K562 (cell line): Measurements from ENCODE around the gene MPZL3. TPM values are rescaled to one million over a fixed set of nuclear protein-coding genes. Genes with fewer than 3 reads are reported as not detected.
A peak's percentile ranks its signal among the peaks of the same experiment; 100 is the strongest.

Source experiments
- BCOR ChIP-seq: fragments of 450-650 bp; IDR thresholded peaks from 2 replicates; pipeline ENCODE4 v1.6.1; 2016
- ELF1 ChIP-seq: fragments of 200-800 bp; sonication (Bioruptor generic); IDR thresholded peaks from 2 replicates; pipeline ENCODE4 v1.6.1; 2016; ENCODE audit warnings: missing genetic modification characterization, missing compliant biosample characterization
- ETS2 ChIP-seq: IDR thresholded peaks from 2 replicates; pipeline ENCODE4 v1.6.1; 2016; ENCODE audit warnings: borderline replicate concordance, missing genetic modification characterization, mild to moderate bottlenecking, moderate library complexity, missing compliant biosample characterization; ENCODE audit not compliant: poor library complexity, severe bottlenecking
- FOXM1 ChIP-seq, 2 experiments: fragments of 450-650 bp in 1 of 2; sonication (generic) in 1 of 2; formaldehyde crosslinking in 1 of 2; IDR thresholded peaks; 2 replicates each; pipeline versions ENCODE4 v1.6.1 to v1.9.0; 2017 to 2022; ENCODE audit warnings: low read depth in 2 of 2, mild to moderate bottlenecking in 2 of 2, missing genetic modification reagents in 1 of 2, moderate library complexity in 1 of 2
- FOXP1 ChIP-seq: sonication (generic); formaldehyde crosslinking; IDR thresholded peaks from 2 replicates; pipeline ENCODE4 v1.8.0; 2022; ENCODE audit warnings: mild to moderate bottlenecking, missing genetic modification reagents
- GABPA ChIP-seq: fragments of 200-800 bp; sonication (Bioruptor generic); conservative IDR thresholded peaks from 2 replicates; pipeline ENCODE4 v1.6.1; 2016; ENCODE audit warnings: low read depth, missing genetic modification characterization, missing compliant biosample characterization
- KLF16 ChIP-seq: IDR thresholded peaks from 2 replicates; pipeline ENCODE4 v1.6.1; 2016; ENCODE audit warnings: antibody characterized with exemption
- MAZ ChIP-seq, 2 experiments: fragments of 450-650 bp in 1 of 2; sonication (generic) in 1 of 2; formaldehyde crosslinking; IDR thresholded peaks in 1 of 2; conservative IDR thresholded peaks in 1 of 2; 2 replicates each; pipeline versions ENCODE4 v1.4.0 to v1.5.0; 2020; ENCODE audit warnings: mild to moderate bottlenecking in 1 of 2, missing genetic modification reagents in 1 of 2
- REST ChIP-seq, 2 experiments: fragments of 450-650 bp; formaldehyde crosslinking in 1 of 2; IDR thresholded peaks; 2 replicates each; pipeline versions ENCODE4 v1.4.0 to v1.6.1; 2014 to 2020; ENCODE audit warnings: mild to moderate bottlenecking in 2 of 2, borderline replicate concordance in 1 of 2, low read depth in 1 of 2
- SFPQ ChIP-seq: fragments of 200-400 bp; formaldehyde crosslinking; IDR thresholded peaks from 2 replicates; pipeline ENCODE4 v1.6.1; 2017; ENCODE audit warnings: mild to moderate bottlenecking, low read depth, low read length, moderate library complexity
- SIN3A ChIP-seq, 2 experiments: fragments of 150-350 bp in 1 of 2; IDR thresholded peaks; 2 replicates each; pipeline ENCODE4 v1.6.1; 2011 to 2016; ENCODE audit warnings: borderline replicate concordance in 2 of 2, low read depth in 2 of 2, low read length in 2 of 2, mild to moderate bottlenecking in 2 of 2, moderate library complexity in 2 of 2; ENCODE audit not compliant: control insufficient read depth in 1 of 2
- ZC3H8 ChIP-seq: fragments of 450-650 bp; IDR thresholded peaks from 2 replicates; pipeline ENCODE4 v1.6.1; 2017
- ZNF175 ChIP-seq: fragments of 200-800 bp; sonication (Bioruptor generic); IDR thresholded peaks from 2 replicates; pipeline ENCODE4 v1.6.1; 2016; ENCODE audit warnings: low read depth, mild to moderate bottlenecking, missing genetic modification characterization, missing compliant biosample characterization
- polyA plus RNA-seq, 8 experiments: library from polyadenylated mRNA; depleted of rRNA in 4 of 8; stranded (reverse) in 5 of 8; unstranded in 3 of 8; fragments of >200 nt; fragmentation: Nextera tagmentation in 2 of 8; fragmentation: Illumina TruSeq in 1 of 8; extraction: Ambion mirVana in 2 of 8; extraction: Trizol in 1 of 8; gene quantifications; 2 replicates each; pipeline versions ENCODE4 v1.2.1 to v1.2.3, GENCODE V29; 2011 to 2014; ENCODE audit warnings: inconsistent platforms in 1 of 8, missing spikeins in 1 of 8
- total RNA-seq, 7 experiments: library from RNA; depleted of rRNA in 6 of 7; stranded (reverse); fragments of >200 nt in 6 of 7; fragmentation: Illumina TruSeq in 2 of 7; extraction: Trizol in 2 of 7; gene quantifications; 2 replicates each; pipeline versions ENCODE4 v1.2.1 to v1.2.3, GENCODE V29; 2011 to 2021; ENCODE audit warnings: low replicate concordance in 1 of 7
- TF ChIP-seq, protein P1 (sequence below): sonication (generic); formaldehyde crosslinking; IDR thresholded peaks from 2 replicates; pipeline ENCODE4 v1.5.0; 2020; ENCODE audit warnings: missing genetic modification reagents
- TF ChIP-seq, protein P2 (sequence below): fragments of 250-450 bp; sonication (Bioruptor Pico); IDR thresholded peaks from 2 replicates; pipeline ENCODE4 v1.4.0; 2020; ENCODE audit warnings: mild to moderate bottlenecking

Gene MPZL3
- total and polyA plus RNA-seq, 9 of the 15 experiments (the other 6 are each of a cell fraction or from before 2014, with no cell fraction given), result 0.97 to 2.9 (median 1.6) TPM

DNA sequence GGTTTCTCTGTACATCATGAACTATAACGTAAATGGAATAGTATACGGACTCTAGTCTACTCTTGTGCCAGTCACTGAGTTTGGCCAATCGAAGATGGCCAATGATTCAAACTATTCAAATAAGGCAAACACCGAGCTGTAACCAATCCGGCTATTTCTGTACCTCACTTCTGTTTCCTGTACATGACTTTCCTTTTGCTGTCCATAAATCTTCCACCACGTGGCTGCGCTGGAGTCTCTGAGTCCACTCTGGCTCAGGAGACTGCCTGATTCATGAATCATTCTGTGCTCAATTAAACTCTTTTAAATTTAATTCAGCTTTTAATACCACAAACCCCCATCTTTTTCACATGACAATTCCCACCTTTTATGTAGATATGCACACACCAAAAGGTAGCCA, 25.9 kb downstream of the MPZL3 start (continued):
- TF ChIP-seq, protein P1, sequence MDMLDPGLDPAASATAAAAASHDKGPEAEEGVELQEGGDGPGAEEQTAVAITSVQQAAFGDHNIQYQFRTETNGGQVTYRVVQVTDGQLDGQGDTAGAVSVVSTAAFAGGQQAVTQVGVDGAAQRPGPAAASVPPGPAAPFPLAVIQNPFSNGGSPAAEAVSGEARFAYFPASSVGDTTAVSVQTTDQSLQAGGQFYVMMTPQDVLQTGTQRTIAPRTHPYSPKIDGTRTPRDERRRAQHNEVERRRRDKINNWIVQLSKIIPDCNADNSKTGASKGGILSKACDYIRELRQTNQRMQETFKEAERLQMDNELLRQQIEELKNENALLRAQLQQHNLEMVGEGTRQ, result peak; percentile 47
- no peak for TF ChIP-seq ZC3H8
- TF ChIP-seq SIN3A (IDR thresholded peaks at IDR 0.05; ENCODE audit: borderline replicate concordance in 2 of 2, control insufficient read depth in 1 of 2, low read depth in 2 of 2, low read length in 2 of 2), result no peak
- no peak for TF ChIP-seq MAZ (CRISPR knock-in tag; conservative IDR thresholded peaks at IDR 0.05 in 1 of 2, IDR thresholded peaks at IDR 0.05 in 1 of 2)
- TF ChIP-seq, protein P2, sequence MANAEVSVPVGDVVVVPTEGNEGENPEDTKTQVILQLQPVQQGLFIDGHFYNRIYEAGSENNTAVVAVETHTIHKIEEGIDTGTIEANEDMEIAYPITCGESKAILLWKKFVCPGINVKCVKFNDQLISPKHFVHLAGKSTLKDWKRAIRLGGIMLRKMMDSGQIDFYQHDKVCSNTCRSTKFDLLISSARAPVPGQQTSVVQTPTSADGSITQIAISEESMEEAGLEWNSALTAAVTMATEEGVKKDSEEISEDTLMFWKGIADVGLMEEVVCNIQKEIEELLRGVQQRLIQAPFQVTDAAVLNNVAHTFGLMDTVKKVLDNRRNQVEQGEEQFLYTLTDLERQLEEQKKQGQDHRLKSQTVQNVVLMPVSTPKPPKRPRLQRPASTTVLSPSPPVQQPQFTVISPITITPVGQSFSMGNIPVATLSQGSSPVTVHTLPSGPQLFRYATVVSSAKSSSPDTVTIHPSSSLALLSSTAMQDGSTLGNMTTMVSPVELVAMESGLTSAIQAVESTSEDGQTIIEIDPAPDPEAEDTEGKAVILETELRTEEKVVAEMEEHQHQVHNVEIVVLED (CRISPR knock-in tag), result no peak
- TF ChIP-seq FOXP1 (CRISPR knock-in tag), result no peak
- no peak for TF ChIP-seq SFPQ
- TF ChIP-seq ETS2 (tag), result no peak
- peak; percentile 62 for TF ChIP-seq FOXM1 (IDR thresholded peaks at IDR 0.05; ENCODE audit: low read depth)
- TF ChIP-seq FOXM1 (CRISPR knock-in tag; IDR thresholded peaks at IDR 0.05; ENCODE audit: low read depth), result no peak
- TF ChIP-seq BCOR, result no peak
- TF ChIP-seq ELF1 (tag), result no peak
- TF ChIP-seq KLF16, result no peak
- TF ChIP-seq REST (IDR thresholded peaks at IDR 0.05; ENCODE audit: borderline replicate concordance), result peak; percentile 63; the same call in 1 of the 2 replicates
- TF ChIP-seq REST (CRISPR knock-in tag; IDR thresholded peaks at IDR 0.05; ENCODE audit: low read depth), result no peak
- no peak for TF ChIP-seq GABPA (tag)
- no peak for TF ChIP-seq ZNF175 (CRISPR knock-in tag)
